HepG2 (cell line): ENCODE measurements around the gene CNOT10. TPM values are rescaled to one million over a fixed set of nuclear protein-coding genes. Genes with fewer than 3 reads are reported as not detected.

Experiments used
- ATAC-seq: fragments of 200-7000 bp; cut with Tn5 transposase; 3 replicates; pipeline ENCODE4 v1.9.1; 2020; ENCODE audit warnings: mild to moderate bottlenecking, moderate library complexity
- Bru-seq: library from RNA; stranded (reverse); fragments of 400-500 nt; gene quantifications from one replicate; lab custom pipeline; 2021; lab: Mats Ljungman, UMichigan
- BruChase-seq, 2 experiments: library from RNA; stranded (reverse); fragments of 400-500 nt; gene quantifications; one replicate each; lab custom pipeline; 2021; lab: Mats Ljungman, UMichigan
- BruUV-seq: library from RNA; stranded (reverse); fragments of 400-500 nt; replicated peaks from 2 replicates; lab custom pipeline; 2021; lab: Mats Ljungman, UMichigan
- CTCF ChIA-PET: fragments of 300-600 bp; formaldehyde crosslinking; extraction: SDS; loops from one replicate; lab custom pipeline; 2021; ENCODE audit warnings: low total read pairs, inconsistent platforms, low intra/inter-chr PET ratio; lab: Yijun Ruan, JAX
- POLR2A ChIA-PET: fragments of 350-600 bp; sonication (Branson Sonifier 250); formaldehyde crosslinking; loops from one replicate; lab custom pipeline; 2020; ENCODE audit warnings: antibody characterized with exemption, inconsistent platforms; lab: Yijun Ruan, JAX
- DNase-seq: peaks from one replicate; pipeline ENCODE4 v3.0.0-alpha.2; 2015; ENCODE audit warnings: low spot score
- FAIRE-seq: peaks from 3 replicates; lab custom pipeline; 2011; peaks lifted over from hg19 to GRCh38; lab: Jason Lieb, UNC
- H2AFZ ChIP-seq: one replicate; pipeline ENCODE4 v1.6.1; 2011; ENCODE audit warnings: low read length, inconsistent platforms
- H3K27ac ChIP-seq: fragments of 300-600 bp; 3 replicates; pipeline ENCODE4 v1.8.0; 2011; ENCODE audit warnings: mixed run types, mild to moderate bottlenecking, mixed read lengths, low read length, inconsistent platforms; ENCODE audit not compliant: insufficient read depth; ENCODE audit errors: extremely low read length
- H3K27me3 ChIP-seq, 2 experiments: fragments of 200-600 bp in 1 of 2; 2 replicates in 1 of 2; 3 replicates in 1 of 2; pipeline versions ENCODE4 v1.6.0 to v1.8.0; 2011; ENCODE audit warnings: low read length in 2 of 2, mild to moderate bottlenecking in 2 of 2, moderate library complexity in 2 of 2, inconsistent platforms in 1 of 2; ENCODE audit not compliant: insufficient read depth in 2 of 2, control insufficient read depth in 1 of 2
- H3K36me3 ChIP-seq, 2 experiments: fragments of 200-600 bp in 1 of 2; replicated peaks in 1 of 2; 2 replicates in 1 of 2; 3 replicates in 1 of 2; pipeline versions ENCODE4 v1.5.1 to v1.8.0; 2011; ENCODE audit warnings: low read length in 2 of 2, inconsistent platforms in 1 of 2; ENCODE audit not compliant: insufficient read depth in 2 of 2, control insufficient read depth in 1 of 2
- H3K4me1 ChIP-seq: 2 replicates; pipeline ENCODE4 v1.5.1; 2012; ENCODE audit warnings: low read length, inconsistent platforms; ENCODE audit not compliant: insufficient read depth
- H3K4me2 ChIP-seq: 2 replicates; pipeline ENCODE4 v1.6.0; 2011; ENCODE audit warnings: low read depth, low read length, inconsistent platforms
- H3K4me3 ChIP-seq, 3 experiments: fragments of 200-600 bp in 1 of 3; sonication (generic), shearing (Covaris generic) in 1 of 3; replicated peaks in 1 of 3; 2 replicates each; pipeline ENCODE4 v1.5.1; 2011 to 2016; ENCODE audit warnings: low read length in 3 of 3, inconsistent platforms in 2 of 3, low read depth in 2 of 3, mild to moderate bottlenecking in 2 of 3, control low read depth in 1 of 3, mixed read lengths in 1 of 3; ENCODE audit not compliant: insufficient read depth in 1 of 3
- H3K79me2 ChIP-seq: one replicate; pipeline ENCODE4 v1.6.1; 2011; ENCODE audit warnings: low read length, inconsistent platforms; ENCODE audit not compliant: insufficient read depth
- H3K9ac ChIP-seq: 2 replicates; pipeline ENCODE4 v1.6.0; 2011; ENCODE audit warnings: mild to moderate bottlenecking, low read depth, low read length, inconsistent platforms; ENCODE audit not compliant: insufficient read depth
- H3K9me3 ChIP-seq: 2 replicates; pipeline ENCODE4 v1.5.1; 2012; ENCODE audit warnings: mild to moderate bottlenecking, low read length
- H4K20me1 ChIP-seq: 2 replicates; pipeline ENCODE4 v1.6.0; 2011; ENCODE audit warnings: inconsistent platforms, mild to moderate bottlenecking, low read length, moderate library complexity; ENCODE audit not compliant: insufficient read depth
- ESRRA ChIP-seq: sonication (generic); formaldehyde crosslinking; IDR thresholded peaks from 2 replicates; pipeline ENCODE4 v1.5.1; 2020; ENCODE audit warnings: mild to moderate bottlenecking, low read depth, missing genetic modification reagents
- MTA3 ChIP-seq: sonication (generic); formaldehyde crosslinking; IDR thresholded peaks from 2 replicates; pipeline ENCODE4 v1.4.0; 2020; ENCODE audit warnings: missing genetic modification reagents
- RFX1 ChIP-seq: fragments of 450-650 bp; IDR thresholded peaks from 2 replicates; pipeline ENCODE4 v1.6.1; 2017
- RORA ChIP-seq: sonication (generic); formaldehyde crosslinking; IDR thresholded peaks from 2 replicates; pipeline ENCODE4 v1.5.0; 2020; ENCODE audit warnings: mild to moderate bottlenecking, missing genetic modification reagents, moderate library complexity
- TARDBP ChIP-seq: sonication (generic); formaldehyde crosslinking; IDR thresholded peaks from 2 replicates; pipeline ENCODE4 v1.8.0; 2022; ENCODE audit warnings: mild to moderate bottlenecking, missing genetic modification reagents
- ZIK1 ChIP-seq: sonication (generic); formaldehyde crosslinking; IDR thresholded peaks from 2 replicates; pipeline ENCODE4 v1.5.0; 2020; ENCODE audit warnings: mild to moderate bottlenecking, low read depth, missing genetic modification reagents, borderline replicate concordance
- ZNF256 ChIP-seq: sonication (generic); formaldehyde crosslinking; conservative IDR thresholded peaks from 2 replicates; pipeline ENCODE4 v1.4.0; 2020; ENCODE audit warnings: missing genetic modification reagents
- ZNF775 ChIP-seq: sonication (generic); formaldehyde crosslinking; IDR thresholded peaks from 2 replicates; pipeline ENCODE4 v1.4.0; 2020; ENCODE audit warnings: missing genetic modification reagents, mild to moderate bottlenecking, moderate library complexity, borderline replicate concordance
- WGBS: methylation state at CpG from one replicate; pipeline ENCODE4 v1.1.6; 2017; ENCODE audit warnings: low lambda C conversion rate; 5-methylcytosine and 5-hydroxymethylcytosine counted together
- in situ Hi-C: cut with HindIII; loops from 2 replicates; pipeline ENCODE4 v1.10.0; 2017; ENCODE audit warnings: low pct_unique_long_range_greater_than_20kb; ENCODE audit not compliant: extremely low pct_ligation_motif_present
- intact Hi-C: fragments of 100-400 bp; cut with micrococcal nuclease; formaldehyde crosslinking; loops from one replicate; pipeline ENCODE4 v1.10.0; 2022; ENCODE audit not compliant: unreplicated experiment
- long read RNA-seq, 2 experiments: library from RNA in 1 of 2; library from polyadenylated mRNA in 1 of 2; stranded (forward) in 1 of 2; unstranded in 1 of 2; transcript quantifications; one replicate each; pipeline ENCODE4 v2.0.0, GENCODE V29; 2019 to 2022
- polyA minus RNA-seq, 3 experiments: library from RNA; depleted of rRNA, polyadenylated mRNA; stranded (reverse); fragments of >200 nt; gene quantifications; 2 replicates each; pipeline ENCODE4 v1.2.3, GENCODE V29; 2011; ENCODE audit warnings: low replicate concordance in 1 of 3
- polyA plus RNA-seq, 8 experiments: library from polyadenylated mRNA; depleted of rRNA in 3 of 8; stranded (reverse) in 7 of 8; unstranded in 1 of 8; fragments of >200 nt; fragmentation: Illumina TruSeq in 4 of 8; extraction: Trizol in 4 of 8; gene quantifications; 2 replicates each; pipeline versions ENCODE4 v1.2.1 to v1.2.3, GENCODE V29; 2011 to 2016; ENCODE audit warnings: low read depth in 4 of 8, missing spikeins in 1 of 8, mixed read lengths in 1 of 8; ENCODE audit not compliant: insufficient read depth in 1 of 8
- total RNA-seq, 5 experiments: library from RNA; depleted of rRNA; stranded (reverse); fragments of >200 nt; fragmentation: Illumina TruSeq; extraction: Trizol; gene quantifications; 2 replicates each; pipeline ENCODE4 v1.2.3, GENCODE V29; 2016; ENCODE audit warnings: low read depth in 1 of 5
- TF ChIP-seq, protein P1 (sequence below): IDR thresholded peaks from 2 replicates; pipeline ENCODE4 v1.6.1; 2012; ENCODE audit warnings: low read length, improper control_type of control experiment

CNOT10 gene, protein sequence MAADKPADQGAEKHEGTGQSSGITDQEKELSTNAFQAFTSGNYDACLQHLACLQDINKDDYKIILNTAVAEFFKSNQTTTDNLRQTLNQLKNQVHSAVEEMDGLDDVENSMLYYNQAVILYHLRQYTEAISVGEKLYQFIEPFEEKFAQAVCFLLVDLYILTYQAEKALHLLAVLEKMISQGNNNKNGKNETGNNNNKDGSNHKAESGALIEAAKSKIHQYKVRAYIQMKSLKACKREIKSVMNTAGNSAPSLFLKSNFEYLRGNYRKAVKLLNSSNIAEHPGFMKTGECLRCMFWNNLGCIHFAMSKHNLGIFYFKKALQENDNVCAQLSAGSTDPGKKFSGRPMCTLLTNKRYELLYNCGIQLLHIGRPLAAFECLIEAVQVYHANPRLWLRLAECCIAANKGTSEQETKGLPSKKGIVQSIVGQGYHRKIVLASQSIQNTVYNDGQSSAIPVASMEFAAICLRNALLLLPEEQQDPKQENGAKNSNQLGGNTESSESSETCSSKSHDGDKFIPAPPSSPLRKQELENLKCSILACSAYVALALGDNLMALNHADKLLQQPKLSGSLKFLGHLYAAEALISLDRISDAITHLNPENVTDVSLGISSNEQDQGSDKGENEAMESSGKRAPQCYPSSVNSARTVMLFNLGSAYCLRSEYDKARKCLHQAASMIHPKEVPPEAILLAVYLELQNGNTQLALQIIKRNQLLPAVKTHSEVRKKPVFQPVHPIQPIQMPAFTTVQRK
- total RNA-seq (2016; rRNA removed; fragmentation: Illumina TruSeq; extraction: Trizol) (34.1 and 39.0 TPM in 2 replicates), polyA plus RNA-seq (2011; rRNA removed) (17.0 and 21.2 TPM in 2 replicates), polyA minus RNA-seq (2011; rRNA and poly(A)+ RNA removed; ENCODE audit: low replicate concordance) (10.7 and 37.4 TPM in 2 replicates), Bru-seq, nascent RNA (percentile 68 among the genes with signal in this experiment), BruChase-seq, experiment 1, labeled RNA remaining after a 6-hour chase (percentile 66 among the genes with signal in this experiment), BruChase-seq, experiment 2, labeled RNA remaining after a 2-hour chase (percentile 65 among the genes with signal in this experiment)
- 17.2 and 20.2 TPM in 2 replicates for total RNA-seq (2016; cell fraction: cytosol; rRNA removed; fragmentation: Illumina TruSeq; extraction: Trizol; ENCODE audit: low read depth)
- total RNA-seq (2016; cell fraction: insoluble cytoplasmic fraction; rRNA removed; fragmentation: Illumina TruSeq; extraction: Trizol): 32.3 and 40.4 TPM in 2 replicates
- total RNA-seq (2016; cell fraction: membrane; rRNA removed; fragmentation: Illumina TruSeq; extraction: Trizol): 18.5 and 23.6 TPM in 2 replicates
- 27.0 and 28.6 TPM in 2 replicates for total RNA-seq (2016; cell fraction: nucleus; rRNA removed; fragmentation: Illumina TruSeq; extraction: Trizol)
- 15.7 and 20.4 TPM in 2 replicates for polyA plus RNA-seq (2011; cell fraction: cytosol; rRNA removed)
- 11.5 and 15.0 TPM in 2 replicates for polyA plus RNA-seq (2011; cell fraction: nucleus; rRNA removed)
- 13.2 and 17.6 TPM in 2 replicates for polyA plus RNA-seq (2012)
- polyA plus RNA-seq (2016; cell fraction: cytosol; fragmentation: Illumina TruSeq; extraction: Trizol; ENCODE audit: low read depth): 4.2 and 6.0 TPM in 2 replicates
- polyA plus RNA-seq (2016; cell fraction: insoluble cytoplasmic fraction; fragmentation: Illumina TruSeq; extraction: Trizol; ENCODE audit: low read depth): 30.3 and 32.6 TPM in 2 replicates
- polyA plus RNA-seq (2016; cell fraction: membrane; fragmentation: Illumina TruSeq; extraction: Trizol; ENCODE audit: low read depth): 10.5 and 11.0 TPM in 2 replicates
- polyA plus RNA-seq (2016; cell fraction: nucleus; fragmentation: Illumina TruSeq; extraction: Trizol; ENCODE audit: insufficient read depth, low read depth): 41.9 and 43.7 TPM in 2 replicates
- polyA minus RNA-seq (2011; cell fraction: cytosol; rRNA and poly(A)+ RNA removed): 13.5 and 13.7 TPM in 2 replicates
- polyA minus RNA-seq (2011; cell fraction: nucleus; rRNA and poly(A)+ RNA removed): 39.1 and 46.7 TPM in 2 replicates
- long read RNA-seq, experiment 1, transcript CNOT10-201 (19 exons, 2,815 nt): major isoform, 10 of 26 reads
- long read RNA-seq, experiment 1, partial matches to known transcripts: 7 of 26 reads
- long read RNA-seq, experiment 1, other reads (novel, unspliced or antisense): 8 of 26 reads
- long read RNA-seq, experiment 2, transcript CNOT10-201 (19 exons, 2,815 nt): major isoform, 16 of 65 reads
- long read RNA-seq, experiment 2, partial matches to known transcripts: 30 of 65 reads
- long read RNA-seq, experiment 2, other reads (novel, unspliced or antisense): 16 of 65 reads

DNA sequence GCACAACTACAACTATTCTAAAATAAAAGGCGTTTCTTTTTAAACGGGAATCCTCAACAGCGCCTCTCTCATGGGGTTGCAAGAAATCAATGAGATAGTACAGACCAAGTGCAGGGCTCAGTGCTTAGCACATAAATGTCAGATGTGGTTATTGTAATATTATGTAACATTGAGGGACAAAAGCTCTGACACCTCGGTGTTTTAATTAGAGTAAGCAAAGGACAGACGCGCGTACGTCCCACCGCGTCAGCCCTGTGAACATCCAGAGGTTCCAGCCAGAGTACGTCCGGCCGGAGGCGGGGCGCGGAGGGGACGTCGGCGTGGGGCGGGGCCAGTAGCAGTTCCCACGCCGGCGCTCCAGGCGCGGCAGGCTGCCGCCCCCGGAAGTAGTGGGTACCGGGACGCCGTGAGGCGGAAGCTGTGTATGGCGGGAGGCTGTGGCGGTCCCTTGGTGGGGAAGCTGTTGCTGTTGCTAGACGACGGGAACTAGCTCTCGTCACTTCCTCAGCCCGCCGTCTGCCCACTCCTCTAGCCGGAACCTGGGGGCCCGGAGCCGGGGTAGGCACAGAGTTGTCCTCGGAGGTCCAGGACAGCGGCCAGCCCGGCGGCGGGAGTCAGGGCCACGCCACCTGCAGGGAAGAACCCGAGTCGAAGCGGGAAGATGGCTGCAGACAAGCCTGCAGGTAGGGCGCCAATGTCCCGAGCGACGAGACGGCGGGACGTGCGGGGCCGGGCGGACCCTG is at the start of gene CNOT10:
Gene CNOT10, plus strand, starts transcription at position 389 of the 743 bp plus-strand sequence. Its CDS starts 273 bp downstream, at position 662.
- Histone ChIP-seq H3K9me3 (no peaks in the 10 kb centered on the region), H3K27ac (peak within 1 kb of the TSS; percentile 78), H3K79me2 (peaks cover 28% of the 10 kb centered on the region), H3K4me1 (peaks cover 28% of the 10 kb centered on the region), H3K36me3 (peaks cover 0 to 1% of the 10 kb centered on the region in 2 experiments; a peak in 1 of 5 replicates), H3K4me3 (peak within 1 kb of the TSS; percentile 72 to 90 (median 80)), H3K27me3 (no peaks in the 10 kb centered on the region), H2AFZ (peak within 1 kb of the TSS; percentile 96), H3K9ac (peak within 1 kb of the TSS; percentile 74), H4K20me1 (no peaks in the 10 kb centered on the region), H3K4me2 (peak within 1 kb of the TSS; percentile 83)
- in situ Hi-C loops: no loop called here
- no TSS peak for BruUV-seq
- WGBS: 4% methylated on average over 3 of the region's 60 CpGs
- CTCF ChIA-PET: no interaction called here
- peak; percentile 98 for ATAC-seq
- POLR2A ChIA-PET: interaction anchor here (0.9 to 1.8 kb wide), 8 partner anchors 9 to 217 kb away, joined by 3 to 7 read pairs (median 4); partner anchors contain the start of gene DYNC1LI1
- DNase-seq: peak; percentile 93
- peak; percentile 86 for FAIRE-seq
- intact Hi-C loops: loop anchor here (1.0 to 10.0 kb wide), 2 partner anchors 18 to 110 kb away; partner anchors contain the start of gene DYNC1LI1
- TF ChIP-seq ZIK1 (CRISPR knock-in tag): peak; percentile 91
- TF ChIP-seq RFX1: peak; percentile 82
- TF ChIP-seq, protein P1, sequence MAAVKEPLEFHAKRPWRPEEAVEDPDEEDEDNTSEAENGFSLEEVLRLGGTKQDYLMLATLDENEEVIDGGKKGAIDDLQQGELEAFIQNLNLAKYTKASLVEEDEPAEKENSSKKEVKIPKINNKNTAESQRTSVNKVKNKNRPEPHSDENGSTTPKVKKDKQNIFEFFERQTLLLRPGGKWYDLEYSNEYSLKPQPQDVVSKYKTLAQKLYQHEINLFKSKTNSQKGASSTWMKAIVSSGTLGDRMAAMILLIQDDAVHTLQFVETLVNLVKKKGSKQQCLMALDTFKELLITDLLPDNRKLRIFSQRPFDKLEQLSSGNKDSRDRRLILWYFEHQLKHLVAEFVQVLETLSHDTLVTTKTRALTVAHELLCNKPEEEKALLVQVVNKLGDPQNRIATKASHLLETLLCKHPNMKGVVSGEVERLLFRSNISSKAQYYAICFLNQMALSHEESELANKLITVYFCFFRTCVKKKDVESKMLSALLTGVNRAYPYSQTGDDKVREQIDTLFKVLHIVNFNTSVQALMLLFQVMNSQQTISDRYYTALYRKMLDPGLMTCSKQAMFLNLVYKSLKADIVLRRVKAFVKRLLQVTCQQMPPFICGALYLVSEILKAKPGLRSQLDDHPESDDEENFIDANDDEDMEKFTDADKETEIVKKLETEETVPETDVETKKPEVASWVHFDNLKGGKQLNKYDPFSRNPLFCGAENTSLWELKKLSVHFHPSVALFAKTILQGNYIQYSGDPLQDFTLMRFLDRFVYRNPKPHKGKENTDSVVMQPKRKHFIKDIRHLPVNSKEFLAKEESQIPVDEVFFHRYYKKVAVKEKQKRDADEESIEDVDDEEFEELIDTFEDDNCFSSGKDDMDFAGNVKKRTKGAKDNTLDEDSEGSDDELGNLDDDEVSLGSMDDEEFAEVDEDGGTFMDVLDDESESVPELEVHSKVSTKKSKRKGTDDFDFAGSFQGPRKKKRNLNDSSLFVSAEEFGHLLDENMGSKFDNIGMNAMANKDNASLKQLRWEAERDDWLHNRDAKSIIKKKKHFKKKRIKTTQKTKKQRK: no peak
- no peak for TF ChIP-seq RORA (CRISPR knock-in tag)
- TF ChIP-seq ZNF256 (CRISPR knock-in tag): peak; percentile 68; the same call in 1 of the 2 replicates
- no peak for TF ChIP-seq MTA3 (CRISPR knock-in tag)
- TF ChIP-seq TARDBP (CRISPR knock-in tag): peak; percentile 75
- TF ChIP-seq ZNF775 (CRISPR knock-in tag): no peak; the same call in 1 of the 2 replicates
- peak; percentile 8; the same call in 1 of the 2 replicates for TF ChIP-seq ESRRA (CRISPR knock-in tag)
